ENCODE measurements around the gene KCNT2. TPM values are rescaled to one million over a fixed set of nuclear protein-coding genes. Genes with fewer than 3 reads are reported as not detected.

Gene KCNT2
- total and polyA plus RNA-seq, 2 of the 8 experiments (the other 6 are each of a cell fraction or from before 2014, with no cell fraction given) = 2.3 to 10.2 TPM

DNA sequence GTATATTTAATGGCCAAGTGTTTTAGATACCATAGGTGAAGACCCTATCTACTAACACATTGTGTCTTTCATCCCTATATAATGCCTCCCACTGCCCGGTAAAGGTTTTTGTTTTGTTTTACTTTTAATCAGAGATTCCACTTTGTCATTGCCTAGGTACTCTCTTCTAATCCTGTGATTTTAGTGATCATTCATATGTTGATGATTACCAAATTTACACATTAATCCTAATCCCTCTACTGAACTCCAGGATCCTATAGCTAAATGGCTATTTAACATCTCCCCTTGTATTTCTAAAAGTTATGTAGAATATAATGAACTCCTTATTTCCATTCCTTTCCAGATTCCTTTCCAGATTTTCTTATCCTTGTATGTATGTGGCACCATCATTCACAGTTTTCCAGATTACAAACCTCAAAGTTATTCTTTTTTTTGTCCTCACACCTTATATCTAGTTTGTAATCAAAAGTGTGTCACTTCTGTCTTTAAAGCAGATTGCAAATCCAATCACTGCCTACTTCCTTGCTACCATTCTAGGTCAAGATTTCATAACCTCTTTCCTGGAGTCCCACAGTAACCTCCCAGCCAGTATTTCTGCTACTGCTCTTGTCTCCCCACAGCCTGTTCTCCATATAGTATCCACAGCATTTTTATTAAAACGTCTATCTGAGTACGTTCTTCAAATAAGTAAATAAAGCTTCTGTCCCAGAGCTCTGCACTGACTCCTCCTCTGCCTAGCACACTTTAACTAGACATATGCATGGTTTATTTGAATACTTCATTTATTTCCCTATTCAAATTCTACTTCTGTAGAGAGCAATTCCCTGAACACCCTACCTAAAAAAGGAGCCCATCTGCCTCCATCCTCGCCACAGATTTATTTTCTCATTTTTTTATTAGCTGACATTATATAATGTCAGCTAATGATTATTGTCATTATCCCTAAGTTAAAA, 157.8 kb downstream of the KCNT2 start (continued):
- TF ChIP-seq NANOG (IDR thresholded peaks at IDR 0.05; ENCODE audit: insufficient read depth, low read depth, low read length, poor library complexity, severe bottlenecking) (no peak), TAF7 (optimal IDR thresholded peaks at IDR 0.05; ENCODE audit: borderline replicate concordance, low read depth, low read length) (no peak), RBBP5 (IDR thresholded peaks at IDR 0.05; ENCODE audit: borderline replicate concordance, low read depth, low read length) (no peak), SIRT6 (IDR thresholded peaks at IDR 0.05; ENCODE audit: low read length) (no peak), HDAC6 (IDR thresholded peaks at IDR 0.05; ENCODE audit: low read depth, low read length) (no peak), POLR2A (IDR thresholded peaks at IDR 0.05; ENCODE audit: control extremely low read depth in 1 of 2, low read depth in 2 of 2, low read length in 2 of 2) (no peak), RNF2 (IDR thresholded peaks at IDR 0.05; ENCODE audit: borderline replicate concordance, low read depth, low read length, missing control alignments, poor library complexity, severe bottlenecking) (no peak), YY1 (IDR thresholded peaks at IDR 0.05; ENCODE audit: low read depth, low read length) (no peak), PHF8 (conservative IDR thresholded peaks at IDR 0.05; ENCODE audit: low read depth, low read length) (no peak), KDM4A (IDR thresholded peaks at IDR 0.05; ENCODE audit: low read depth, low read length, severe bottlenecking) (no peak)

Data from H1 (cell line).